Loucy (cell line): ENCODE measurements around the gene GATA3.

ENCODE experiments used
- CTCF ChIP-seq: fragments of 200-600 bp; sonication (generic); conservative IDR thresholded peaks from 2 replicates; pipeline ENCODE4 v1.5.1; 2014; ENCODE audit warnings: mild to moderate bottlenecking, antibody characterized with exemption, low read length
- EZH2phosphoT487 ChIP-seq: fragments of 200-600 bp; IDR thresholded peaks from 2 replicates; pipeline ENCODE4 v1.6.1; 2018; ENCODE audit warnings: antibody characterized with exemption, mild to moderate bottlenecking, moderate library complexity, borderline replicate concordance

- TF ChIP-seq CTCF (no peak), EZH2phosphoT487 (no peak)
Measured at GRCh38 chr10:8049865-8050555, 4.5 kb upstream of the GATA3 start.
